Femur (tissue), 1 donor: ENCODE results near the gene MYO5B.

Experiments
- DNase-seq: peaks from one replicate; pipeline ENCODE4 v3.0.0-alpha.2; 2017

Gene MYO5B

GRCh38 chr18:49961271-49961670 lies 233.7 kb downstream of the MYO5B start:
- DNase-seq: no peak

GRCh38 chr18:49960376-49960775 lies 234.6 kb downstream of the MYO5B start:
- DNase-seq: no peak

GRCh38 chr18:49959176-49959575 lies 235.8 kb downstream of the MYO5B start:
- no peak for DNase-seq

GRCh38 chr18:49955263-49955662 lies 239.7 kb downstream of the MYO5B start:
- DNase-seq: no peak

- no peak for DNase-seq
Observed at GRCh38 chr18:49953391-49953790, 241.6 kb downstream of the MYO5B start.

- no peak for DNase-seq
Observed at GRCh38 chr18:49949951-49950395, 245.0 kb downstream of the MYO5B start.

GRCh38 chr18:49948975-49949374 lies 246.0 kb downstream of the MYO5B start:
- DNase-seq: no peak

- no peak for DNase-seq
Observed at GRCh38 chr18:49944663-49945062, 250.3 kb downstream of the MYO5B start.

GRCh38 chr18:49936821-49937220 lies 258.1 kb downstream of the MYO5B start:
- no peak for DNase-seq

GRCh38 chr18:49935215-49935614 lies 259.7 kb downstream of the MYO5B start:
- no peak for DNase-seq

- DNase-seq: no peak
Observed at GRCh38 chr18:49934457-49934856, 260.5 kb downstream of the MYO5B start.

- no peak for DNase-seq
Observed at GRCh38 chr18:49933530-49934128, 261.3 kb downstream of the MYO5B start.

- DNase-seq: no peak
Observed at GRCh38 chr18:49931760-49932159, 263.2 kb downstream of the MYO5B start.

GRCh38 chr18:49931179-49931578 lies 263.8 kb downstream of the MYO5B start:
- DNase-seq: no peak

- DNase-seq: no peak
Observed at GRCh38 chr18:49926106-49926745, 268.7 kb downstream of the MYO5B start.

GRCh38 chr18:49924293-49924983 lies 270.5 kb downstream of the MYO5B start:
- DNase-seq: no peak

- no peak for DNase-seq
Observed at GRCh38 chr18:49922228-49922627, 272.7 kb downstream of the MYO5B start.

- no peak for DNase-seq
Observed at GRCh38 chr18:49921318-49921985, 273.5 kb downstream of the MYO5B start.

- DNase-seq: no peak
Observed at GRCh38 chr18:49920731-49921130, 274.2 kb downstream of the MYO5B start.

GRCh38 chr18:49917742-49918141 lies 277.2 kb downstream of the MYO5B start:
- no peak for DNase-seq

- DNase-seq: no peak
Observed at GRCh38 chr18:49915352-49915751, 279.6 kb downstream of the MYO5B start.

- no peak for DNase-seq
Observed at GRCh38 chr18:49913221-49913620, 281.7 kb downstream of the MYO5B start.

- DNase-seq: no peak
Observed at GRCh38 chr18:49911427-49911826, 283.5 kb downstream of the MYO5B start.

- DNase-seq: no peak
Observed at GRCh38 chr18:49910986-49911385, 284.0 kb downstream of the MYO5B start.
